H1 (cell line): ENCODE data around the gene EIF4A2. TPM values are rescaled to one million over a fixed set of nuclear protein-coding genes. Genes with fewer than 3 reads are reported as not detected.
A peak's percentile ranks its signal among the peaks of the same experiment; 100 is the strongest.

Experiments used
- CTCF ChIA-PET: fragments of 300-600 bp; sonication (Branson Sonifier 250); formaldehyde crosslinking; loops from one replicate; lab custom pipeline; 2021; ENCODE audit not compliant: partially characterized antibody; lab: Charles Lee
- POLR2A ChIA-PET: fragments of 300-600 bp; sonication (Branson Sonifier 250); formaldehyde crosslinking; loops from one replicate; lab custom pipeline; 2021; ENCODE audit warnings: inconsistent platforms; ENCODE audit not compliant: partially characterized antibody; lab: Charles Lee
- DNase-seq, 2 experiments: peaks; one replicate each; pipeline versions ENCODE4 v3.0.0 to v3.0.0-alpha.2; 2010 to 2022; ENCODE audit warnings: low spot score in 2 of 2, low read depth in 1 of 2, mixed read lengths in 1 of 2
- FAIRE-seq: peaks from 2 replicates; lab custom pipeline; 2011; peaks lifted over from hg19 to GRCh38; lab: Jason Lieb, UNC
- H2AFZ ChIP-seq: 2 replicates; pipeline ENCODE4 v1.8.1; 2012; ENCODE audit warnings: low read length, inconsistent platforms
- H2AK5ac ChIP-seq: 2 replicates; pipeline ENCODE4 v1.6.1; 2013; ENCODE audit warnings: low read depth, low read length
- H2BK120ac ChIP-seq: replicated peaks from 2 replicates; pipeline ENCODE3; 2013; ENCODE audit warnings: low read depth, low read length, inconsistent platforms
- H2BK12ac ChIP-seq: 2 replicates; pipeline ENCODE4 v1.6.1; 2013; ENCODE audit warnings: low read depth, low read length
- H2BK15ac ChIP-seq: 2 replicates; pipeline ENCODE4 v1.6.1; 2013; ENCODE audit warnings: low read length
- H2BK20ac ChIP-seq: 2 replicates; pipeline ENCODE4 v1.6.1; 2013; ENCODE audit warnings: low read length
- H2BK5ac ChIP-seq: 2 replicates; pipeline ENCODE4 v1.6.1; 2013; ENCODE audit warnings: low read depth, low read length
- H3K14ac ChIP-seq: 2 replicates; pipeline ENCODE4 v1.6.1; 2013; ENCODE audit warnings: inconsistent platforms; ENCODE audit not compliant: insufficient read length
- H3K18ac ChIP-seq: 2 replicates; pipeline ENCODE4 v1.6.1; 2013; ENCODE audit warnings: low read length; ENCODE audit errors: extremely low read depth
- H3K23ac ChIP-seq: 2 replicates; pipeline ENCODE4 v1.6.1; 2013; ENCODE audit warnings: inconsistent platforms; ENCODE audit not compliant: insufficient read length
- H3K23me2 ChIP-seq: 2 replicates; pipeline ENCODE4 v1.6.1; 2013; ENCODE audit warnings: low read depth, low read length
- H3K27ac ChIP-seq: 2 replicates; pipeline ENCODE4 v1.6.1; 2011; ENCODE audit warnings: low read depth, low read length, inconsistent platforms
- H3K27me3 ChIP-seq, 4 experiments: replicated peaks in 1 of 4; 1 replicate in 1 of 4; 2 replicates in 3 of 4; pipeline versions ENCODE4 v1.6.1 to v1.8.1; 2011 to 2013; ENCODE audit warnings: low read length in 3 of 4, mild to moderate bottlenecking in 3 of 4, inconsistent platforms in 2 of 4, mixed read lengths in 2 of 4, moderate library complexity in 1 of 4; ENCODE audit not compliant: control insufficient read depth in 3 of 4, insufficient read depth in 3 of 4; ENCODE audit errors: extremely low read depth in 1 of 4
- H3K36me3 ChIP-seq, 4 experiments: 2 replicates each; pipeline versions ENCODE4 v1.6.1 to v1.8.1; 2011 to 2013; ENCODE audit warnings: mild to moderate bottlenecking in 4 of 4, low read length in 3 of 4, moderate library complexity in 2 of 4, control low read depth in 1 of 4, inconsistent platforms in 1 of 4; ENCODE audit not compliant: insufficient read depth in 4 of 4, control insufficient read depth in 2 of 4
- H3K4ac ChIP-seq: replicated peaks from 2 replicates; pipeline ENCODE3; 2013; ENCODE audit warnings: low read length, low read depth, mixed read lengths, inconsistent platforms; ENCODE audit not compliant: insufficient read length
- H3K4me1 ChIP-seq, 4 experiments: replicated peaks in 1 of 4; 1 replicate in 1 of 4; 2 replicates in 3 of 4; pipeline versions ENCODE4 v1.6.1 to v1.8.1; 2011 to 2013; ENCODE audit warnings: low read length in 3 of 4, inconsistent platforms in 2 of 4, mixed read lengths in 1 of 4; ENCODE audit not compliant: insufficient read depth in 4 of 4, control insufficient read depth in 3 of 4
- H3K4me2 ChIP-seq, 2 experiments: 2 replicates each; pipeline versions ENCODE4 v1.6.1 to v1.8.1; 2011 to 2013; ENCODE audit warnings: low read depth in 2 of 2, low read length in 2 of 2, control low read depth in 1 of 2, inconsistent platforms in 1 of 2, mild to moderate bottlenecking in 1 of 2; ENCODE audit not compliant: insufficient read depth in 1 of 2
- H3K4me3 ChIP-seq, 4 experiments: fragments of 200-600, 300-600 bp in 1 of 4; sonication (generic), shearing (Covaris generic), sonication (Bioruptor Twin) in 1 of 4; 2 replicates each; pipeline versions ENCODE4 v1.5.1 to v1.8.1; 2011 to 2016; ENCODE audit warnings: low read length in 4 of 4, low read depth in 3 of 4, control low read depth in 2 of 4, inconsistent platforms in 2 of 4, mild to moderate bottlenecking in 2 of 4, mixed read lengths in 1 of 4, moderate library complexity in 1 of 4; ENCODE audit not compliant: insufficient read depth in 2 of 4; ENCODE audit errors: extremely low read depth in 1 of 4
- H3K56ac ChIP-seq: replicated peaks from 2 replicates; pipeline ENCODE3; 2013; ENCODE audit warnings: low read depth, mild to moderate bottlenecking, mixed read lengths, low read length, inconsistent platforms; ENCODE audit not compliant: insufficient read length
- H3K79me1 ChIP-seq: 2 replicates; pipeline ENCODE4 v1.6.1; 2013; ENCODE audit warnings: low read depth, low read length, control low read depth
- H3K79me2 ChIP-seq, 2 experiments: 2 replicates each; pipeline versions ENCODE4 v1.6.1 to v1.8.1; 2012 to 2013; ENCODE audit warnings: low read length in 2 of 2, mild to moderate bottlenecking in 2 of 2, inconsistent platforms in 1 of 2; ENCODE audit not compliant: insufficient read depth in 2 of 2, control insufficient read depth in 1 of 2
- H3K9ac ChIP-seq, 4 experiments: replicated peaks in 1 of 4; 1 replicate in 1 of 4; 2 replicates in 3 of 4; pipeline versions ENCODE4 v1.6.1 to v1.8.1; 2011 to 2013; ENCODE audit warnings: low read depth in 3 of 4, low read length in 3 of 4, control low read depth in 2 of 4, mild to moderate bottlenecking in 2 of 4, moderate library complexity in 2 of 4, inconsistent platforms in 1 of 4; ENCODE audit errors: extremely low read depth in 1 of 4
- H3K9me3 ChIP-seq, 2 experiments: 2 replicates each; pipeline versions ENCODE4 v1.6.1 to v1.8.1; 2012 to 2013; ENCODE audit warnings: mild to moderate bottlenecking in 2 of 2, moderate library complexity in 2 of 2, control low read depth in 1 of 2, inconsistent platforms in 1 of 2, low read depth in 1 of 2, low read length in 1 of 2, mixed read lengths in 1 of 2; ENCODE audit not compliant: insufficient read depth in 2 of 2
- H4K20me1 ChIP-seq, 2 experiments: replicated peaks in 1 of 2; 2 replicates each; pipeline versions ENCODE3 to v1.8.1; 2011 to 2013; ENCODE audit warnings: inconsistent platforms in 2 of 2, low read length in 2 of 2, mild to moderate bottlenecking in 1 of 2; ENCODE audit not compliant: insufficient read depth in 2 of 2, control insufficient read depth in 1 of 2
- H4K5ac ChIP-seq: 2 replicates; pipeline ENCODE4 v1.6.1; 2013; ENCODE audit warnings: low read length, low read depth, mixed read lengths, inconsistent platforms; ENCODE audit not compliant: insufficient read length
- H4K8ac ChIP-seq: 2 replicates; pipeline ENCODE4 v1.8.0; 2013; ENCODE audit warnings: mild to moderate bottlenecking, moderate library complexity, low read length, inconsistent platforms; ENCODE audit not compliant: insufficient read depth; ENCODE audit errors: extremely low read depth
- H4K91ac ChIP-seq: replicated peaks from 2 replicates; pipeline ENCODE3; 2013; ENCODE audit warnings: low read length, mixed read lengths, inconsistent platforms; ENCODE audit not compliant: insufficient read length
- EGR1 ChIP-seq: IDR thresholded peaks from 2 replicates; pipeline ENCODE4 v1.6.1; 2011; ENCODE audit warnings: low read depth, low read length, borderline replicate concordance
- GTF2F1 ChIP-seq: IDR thresholded peaks from 2 replicates; pipeline ENCODE4 v1.6.1; 2012; ENCODE audit warnings: low read depth, low read length, improper control_type of control experiment, borderline replicate concordance
- RAD21 ChIP-seq, 2 experiments: IDR thresholded peaks in 1 of 2; conservative IDR thresholded peaks in 1 of 2; 2 replicates each; pipeline ENCODE4 v1.6.1; 2011; ENCODE audit warnings: low read depth in 2 of 2, low read length in 2 of 2, improper control_type of control experiment in 1 of 2, inconsistent platforms in 1 of 2, mild to moderate bottlenecking in 1 of 2, moderate library complexity in 1 of 2
- SIN3A ChIP-seq, 2 experiments: IDR thresholded peaks in 1 of 2; conservative IDR thresholded peaks in 1 of 2; 2 replicates each; pipeline ENCODE4 v1.6.1; 2011 to 2012; ENCODE audit warnings: low read length in 2 of 2, improper control_type of control experiment in 1 of 2, low read depth in 1 of 2, mild to moderate bottlenecking in 1 of 2
- TCF12 ChIP-seq: IDR thresholded peaks from 2 replicates; pipeline ENCODE4 v1.6.1; 2011; ENCODE audit warnings: low read depth, mild to moderate bottlenecking, low read length
- WGBS, 2 experiments: shearing (Covaris generic) in 1 of 2; methylation state at CpG; one replicate each; pipeline versions ENCODE4 v1.1.6 to v1.1.7; 2013 to 2015; ENCODE audit warnings: low lambda C conversion rate in 2 of 2, mixed read lengths in 2 of 2, inconsistent platforms in 1 of 2, low coverage in 1 of 2, missing lambda C conversion rate in 1 of 2; ENCODE audit not compliant: insufficient replicate concordance in 2 of 2, insufficient coverage in 1 of 2, insufficient read length in 1 of 2; ENCODE audit errors: extremely low coverage in 1 of 2, missing lambda C conversion rate in 1 of 2; 5-methylcytosine and 5-hydroxymethylcytosine counted together
- polyA plus RNA-seq, 7 experiments: library from polyadenylated mRNA; depleted of rRNA in 3 of 7; stranded (reverse) in 5 of 7; unstranded in 2 of 7; fragments of >200 nt in 5 of 7; fragments of 200-250 nt in 2 of 7; gene quantifications; 1 replicate in 5 of 7; 2 replicates in 1 of 7; 4 replicates in 1 of 7; pipeline versions ENCODE4 v1.2.1 to v1.2.3, GENCODE V29; 2011 to 2013; ENCODE audit warnings: missing spikeins in 2 of 7, mixed read lengths in 2 of 7
- total RNA-seq: library from RNA; stranded (reverse); fragmentation: NEBNext Ultra II Directional; extraction: Animal tissue kit (Norgen Biotek cat#: 25700); gene quantifications from 2 replicates; pipeline ENCODE4 v1.2.1, GENCODE V29; 2021
- TF ChIP-seq, protein P1 (sequence below): IDR thresholded peaks from 2 replicates; pipeline ENCODE4 v1.6.1; 2012; ENCODE audit warnings: low read length, inconsistent platforms
- TF ChIP-seq, protein P2 (sequence below), 3 experiments: IDR thresholded peaks; 1 replicate in 2 of 3; 2 replicates in 1 of 3; pipeline versions ENCODE4 v1.5.1 to v1.6.1; 2011; ENCODE audit warnings: low read length in 3 of 3, mild to moderate bottlenecking in 3 of 3, inconsistent platforms in 2 of 3, low read depth in 1 of 3, moderate library complexity in 1 of 3; ENCODE audit not compliant: insufficient read depth in 1 of 3; ENCODE audit errors: control extremely low read depth in 1 of 3

EIF4A2 gene
- total and polyA plus RNA-seq, 2 of the 8 experiments (the other 6 are each of a cell fraction or from before 2014, with no cell fraction given): 527 to 604 TPM

DNA sequence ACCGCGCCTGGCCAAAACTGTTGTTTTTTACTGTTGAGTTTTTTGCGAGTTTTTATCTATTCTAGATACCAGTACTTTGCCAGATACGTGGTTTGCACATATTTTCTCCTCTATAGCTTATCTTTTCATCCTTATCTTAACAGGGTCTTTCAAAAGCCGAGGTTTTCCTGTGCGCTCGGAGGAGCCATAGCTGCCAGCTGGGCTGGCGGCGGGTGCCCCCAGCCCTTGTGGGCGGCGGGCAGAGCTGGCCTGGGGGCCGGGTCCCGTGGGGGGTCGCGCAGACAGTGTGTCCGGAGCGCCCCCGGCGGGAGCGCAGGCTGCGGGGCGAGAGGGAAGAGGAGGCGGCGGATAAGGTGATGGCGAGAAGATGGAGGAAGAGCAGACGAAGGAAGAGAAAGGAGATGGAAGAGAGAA is 11.1 kb upstream of the EIF4A2 start:
- H3K27me3 ChIP-seq: peaks cover 0 to 3% (median 0%) of the 10 kb centered on the region in 4 experiments; a peak in 2 of 7 replicates
- FAIRE-seq (no peak), DNase-seq (no peak)
- H3K9ac ChIP-seq: no peak overlapping the region; a peak in 1 of 7 replicates
- no peaks in the 10 kb centered on the region for H3K36me3 ChIP-seq
- H3K27ac ChIP-seq: no peak overlapping the region
- H2BK20ac ChIP-seq: no peak overlapping the region
- no peak overlapping the region for H3K14ac ChIP-seq
- H4K20me1 ChIP-seq: no peaks in the 10 kb centered on the region
- CTCF ChIA-PET: interaction anchor here (0.7 to 10.6 kb wide), 4 partner anchors 9 to 156 kb away, joined by 3 to 81 read pairs (median 6); no protein-coding TSS in a partner anchor
- H3K9me3 ChIP-seq: no peaks in the 10 kb centered on the region
- peak overlapping the region; percentile 37; the same call in 1 of the 2 replicates for H2AFZ ChIP-seq
- H3K4me1 ChIP-seq: peaks cover 0 to 19% (median 5%) of the 10 kb centered on the region in 4 experiments; a peak in 6 of 7 replicates
- H3K79me2 ChIP-seq: no peaks in the 10 kb centered on the region
- peak overlapping the region; percentile 88 for H4K8ac ChIP-seq
- WGBS, 2 experiments: 56% methylated on average over 17 of the region's 26 CpGs; no CpG with 5 or more reads in 1 of the 2 experiments
- H3K79me1 ChIP-seq: no peaks in the 10 kb centered on the region
- no peak overlapping the region for H4K91ac ChIP-seq
- no peak overlapping the region; a peak in 1 of 8 replicates for H3K4me3 ChIP-seq
- POLR2A ChIA-PET: interaction anchor here (0.7 to 8.0 kb wide), 6 partner anchors 12 to 34 kb away, joined by 3 to 170 read pairs (median 6); partner anchors contain the start of genes EIF4A2 and RFC4
- no peak overlapping the region for H3K23ac ChIP-seq
- 0 out of 2 replicates have a peak overlapping the region, but pooled peaks have one; percentile 64 for H2BK12ac ChIP-seq
- H2BK15ac ChIP-seq: no peak overlapping the region
- H2BK120ac ChIP-seq: no peak overlapping the region
- H3K4ac ChIP-seq: no peak overlapping the region
- H3K56ac ChIP-seq: no peak overlapping the region
- H2AK5ac ChIP-seq: no peak overlapping the region
- peak overlapping the region; percentile 42; the same call in 1 of the 2 replicates for H3K18ac ChIP-seq
- H2BK5ac ChIP-seq: no peak overlapping the region
- no peaks in the 10 kb centered on the region for H3K23me2 ChIP-seq
- H3K4me2 ChIP-seq: 0 out of 4 replicates have a peak overlapping the region, but pooled peaks of 1 of the 2 experiments have one; percentile 12
- H4K5ac ChIP-seq: no peak overlapping the region
- TF ChIP-seq SIN3A (conservative IDR thresholded peaks at IDR 0.05 in 1 of 2, IDR thresholded peaks at IDR 0.05 in 1 of 2; ENCODE audit: low read depth in 1 of 2, low read length in 2 of 2) (no peak), GTF2F1 (no peak), RAD21 (IDR thresholded peaks at IDR 0.05 in 1 of 2, conservative IDR thresholded peaks at IDR 0.05 in 1 of 2; ENCODE audit: low read depth in 2 of 2, low read length in 2 of 2) (0 out of 4 replicates have a peak, but pooled peaks of 1 of the 2 experiments have one; percentile 4), TCF12 (no peak), EGR1 (no peak)
- TF ChIP-seq, protein P1, sequence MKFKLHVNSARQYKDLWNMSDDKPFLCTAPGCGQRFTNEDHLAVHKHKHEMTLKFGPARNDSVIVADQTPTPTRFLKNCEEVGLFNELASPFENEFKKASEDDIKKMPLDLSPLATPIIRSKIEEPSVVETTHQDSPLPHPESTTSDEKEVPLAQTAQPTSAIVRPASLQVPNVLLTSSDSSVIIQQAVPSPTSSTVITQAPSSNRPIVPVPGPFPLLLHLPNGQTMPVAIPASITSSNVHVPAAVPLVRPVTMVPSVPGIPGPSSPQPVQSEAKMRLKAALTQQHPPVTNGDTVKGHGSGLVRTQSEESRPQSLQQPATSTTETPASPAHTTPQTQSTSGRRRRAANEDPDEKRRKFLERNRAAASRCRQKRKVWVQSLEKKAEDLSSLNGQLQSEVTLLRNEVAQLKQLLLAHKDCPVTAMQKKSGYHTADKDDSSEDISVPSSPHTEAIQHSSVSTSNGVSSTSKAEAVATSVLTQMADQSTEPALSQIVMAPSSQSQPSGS: no peak
- TF ChIP-seq, protein P2, sequence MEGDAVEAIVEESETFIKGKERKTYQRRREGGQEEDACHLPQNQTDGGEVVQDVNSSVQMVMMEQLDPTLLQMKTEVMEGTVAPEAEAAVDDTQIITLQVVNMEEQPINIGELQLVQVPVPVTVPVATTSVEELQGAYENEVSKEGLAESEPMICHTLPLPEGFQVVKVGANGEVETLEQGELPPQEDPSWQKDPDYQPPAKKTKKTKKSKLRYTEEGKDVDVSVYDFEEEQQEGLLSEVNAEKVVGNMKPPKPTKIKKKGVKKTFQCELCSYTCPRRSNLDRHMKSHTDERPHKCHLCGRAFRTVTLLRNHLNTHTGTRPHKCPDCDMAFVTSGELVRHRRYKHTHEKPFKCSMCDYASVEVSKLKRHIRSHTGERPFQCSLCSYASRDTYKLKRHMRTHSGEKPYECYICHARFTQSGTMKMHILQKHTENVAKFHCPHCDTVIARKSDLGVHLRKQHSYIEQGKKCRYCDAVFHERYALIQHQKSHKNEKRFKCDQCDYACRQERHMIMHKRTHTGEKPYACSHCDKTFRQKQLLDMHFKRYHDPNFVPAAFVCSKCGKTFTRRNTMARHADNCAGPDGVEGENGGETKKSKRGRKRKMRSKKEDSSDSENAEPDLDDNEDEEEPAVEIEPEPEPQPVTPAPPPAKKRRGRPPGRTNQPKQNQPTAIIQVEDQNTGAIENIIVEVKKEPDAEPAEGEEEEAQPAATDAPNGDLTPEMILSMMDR (IDR thresholded peaks at IDR 0.05; ENCODE audit: control extremely low read depth in 1 of 3, insufficient read depth in 1 of 3, low read depth in 1 of 3, low read length in 3 of 3): peak in 1 of 3 experiments; percentile 0; a peak in 1 of 4 replicates
